CD4-positive, alpha-beta T cell treated with Interleukin-4 for 4 hours (primary cell): Measurements from ENCODE around the gene MIEF2.
"Not testable (repeated sequence)": the region's sequence is repeated elsewhere in the genome, so short reads cannot be mapped to it uniquely, and the experiment has no call there.

Experiments
- DNase-seq: peaks from one replicate; pipeline ENCODE4 v3.0.0-alpha.2; 2020

Gene MIEF2

GRCh38 chr17:18300725-18301480 is 40.4 kb downstream of the MIEF2 start:
- DNase-seq, result no peak

GRCh38 chr17:18303206-18303605 is 42.7 kb downstream of the MIEF2 start:
- DNase-seq, result not testable (repeated sequence)

GRCh38 chr17:18309202-18309601 is 48.7 kb downstream of the MIEF2 start:
- DNase-seq, result no peak

- DNase-seq, result no peak
These were observed 53.7 kb downstream of the MIEF2 start for GRCh38 chr17:18314059-18314730.

- DNase-seq, result peak; percentile 98
These were observed 54.5 kb downstream of the MIEF2 start, which contains the start of the genes SMCR8 and TOP3A for GRCh38 chr17:18314731-18315561. TSS of gene SMCR8 (plus strand) at chr17:18315293. CDS start at chr17:18315790, 497 bp downstream. TSS of gene TOP3A (minus strand) at chr17:18314994. CDS start at chr17:18314778, 216 bp downstream.

GRCh38 chr17:18315562-18315922 is 55.1 kb downstream of the MIEF2 start:
- peak; percentile 27 for DNase-seq

GRCh38 chr17:18315961-18316360 is 55.5 kb downstream of the MIEF2 start:
- no peak for DNase-seq
